Airway epithelial cell (primary cell): ENCODE results near the gene ERGIC1. TPM values are rescaled to one million over a fixed set of nuclear protein-coding genes. Genes with fewer than 3 reads are reported as not detected.

Source experiments
- total RNA-seq: library from RNA; depleted of rRNA; stranded (reverse); fragments of >200 nt; gene quantifications from 2 replicates; pipeline ENCODE4 v1.2.3, GENCODE V29; 2015

Gene ERGIC1, protein sequence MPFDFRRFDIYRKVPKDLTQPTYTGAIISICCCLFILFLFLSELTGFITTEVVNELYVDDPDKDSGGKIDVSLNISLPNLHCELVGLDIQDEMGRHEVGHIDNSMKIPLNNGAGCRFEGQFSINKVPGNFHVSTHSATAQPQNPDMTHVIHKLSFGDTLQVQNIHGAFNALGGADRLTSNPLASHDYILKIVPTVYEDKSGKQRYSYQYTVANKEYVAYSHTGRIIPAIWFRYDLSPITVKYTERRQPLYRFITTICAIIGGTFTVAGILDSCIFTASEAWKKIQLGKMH
- 58.2 and 91.5 TPM in 2 replicates for total RNA-seq

DNA sequence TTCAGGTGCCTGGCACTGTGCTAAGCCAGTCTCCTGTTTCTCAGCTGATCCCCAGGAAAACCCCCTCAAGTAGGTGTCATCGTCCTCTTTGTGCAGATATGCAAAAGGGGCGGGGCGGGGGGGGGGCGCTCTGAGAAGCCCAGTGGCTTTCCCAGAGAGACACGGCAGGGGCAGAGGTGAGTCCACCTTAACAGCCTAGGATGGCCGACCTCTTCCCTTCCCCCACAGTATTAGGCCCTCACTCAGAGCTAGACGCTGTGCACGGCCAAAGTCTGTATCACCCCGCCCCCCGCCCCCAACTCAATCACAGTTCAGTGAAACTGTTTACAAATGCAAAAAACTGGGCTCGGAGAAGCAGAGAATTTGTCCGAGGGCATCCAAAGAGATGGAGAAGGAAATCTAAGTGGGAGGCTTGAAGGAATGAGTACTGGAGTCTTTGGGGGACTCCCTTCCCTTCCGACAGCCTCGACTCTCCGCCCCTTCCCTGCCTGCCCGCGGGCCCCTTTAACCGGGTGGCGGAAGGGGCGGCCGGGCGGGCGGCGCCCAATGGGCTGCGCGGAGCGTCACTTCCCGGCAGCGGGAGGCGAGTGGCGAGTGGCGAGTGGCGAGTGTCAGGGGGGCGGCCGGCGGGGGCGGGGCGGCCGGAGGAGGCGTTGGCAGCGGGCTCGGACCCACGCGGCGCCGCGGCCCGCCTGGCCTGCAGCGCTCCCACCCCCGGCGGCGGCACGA, at the start of gene ERGIC1:
ERGIC1 (plus strand) TSS at position 566 of the 729 bp plus-strand sequence; CDS start at position 729, 163 bp downstream.

DNA sequence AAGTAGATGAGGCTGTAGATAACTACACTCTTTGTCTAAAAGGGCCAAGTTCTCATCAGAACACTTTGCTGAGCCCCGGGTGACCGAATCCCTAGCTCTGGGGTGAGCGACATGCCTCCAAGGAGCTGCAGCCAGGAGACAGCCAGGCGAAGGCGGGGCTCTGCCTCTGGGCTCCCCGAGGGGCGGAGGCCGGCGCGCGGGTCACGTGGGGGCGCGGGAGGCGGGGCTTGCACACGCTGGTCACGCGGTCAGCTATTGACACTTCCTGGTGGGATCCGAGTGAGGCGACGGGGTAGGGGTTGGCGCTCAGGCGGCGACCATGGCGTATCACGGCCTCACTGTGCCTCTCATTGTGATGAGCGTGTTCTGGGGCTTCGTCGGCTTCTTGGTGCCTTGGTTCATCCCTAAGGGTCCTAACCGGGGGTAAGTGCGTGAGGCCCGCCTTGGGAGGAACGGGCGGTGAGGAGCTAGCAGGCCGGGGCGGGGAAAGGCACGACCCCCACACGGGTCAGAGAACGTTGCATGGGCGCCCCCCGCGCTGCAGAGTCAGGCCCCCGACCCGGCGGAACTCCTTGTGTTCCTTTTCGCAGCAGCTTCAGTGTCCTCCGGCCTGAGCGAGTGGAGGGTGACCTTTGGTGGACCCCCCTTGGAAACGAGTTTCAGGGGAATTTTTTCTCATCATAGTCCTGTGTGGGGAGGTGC, 149.6 kb downstream of the ERGIC1 start, which contains the start of gene ATP6V0E1:
ATP6V0E1 (plus strand) TSS at position 230 of the 702 bp plus-strand sequence; CDS start at position 320, 90 bp downstream.

Other genes with a start within 250 kb of the ERGIC1 start
- 4.6 and 8.3 TPM in 2 replicates for gene NEURL1B, start 193.0 kb upstream of the ERGIC1 start, total RNA-seq
- gene DUSP1, start 63.1 kb upstream of the ERGIC1 start, total RNA-seq: 100 and 121 TPM in 2 replicates
- gene RPL26L1, start 125.2 kb downstream of the ERGIC1 start, total RNA-seq: 54.7 and 79.5 TPM in 2 replicates
- 101 and 118 TPM in 2 replicates for gene ATP6V0E1, start 149.5 kb downstream of the ERGIC1 start, total RNA-seq
- gene CREBRF, start 222.1 kb downstream of the ERGIC1 start, total RNA-seq: 0.65 and 1.6 TPM in 2 replicates